Measurements from ENCODE around the gene TMEM119. TPM values are rescaled to one million over a fixed set of nuclear protein-coding genes. Genes with fewer than 3 reads are reported as not detected.

The TMEM119 gene
- total RNA-seq, 2 donors from 2014 or later = 1.8 to 5.5 TPM

DNA sequence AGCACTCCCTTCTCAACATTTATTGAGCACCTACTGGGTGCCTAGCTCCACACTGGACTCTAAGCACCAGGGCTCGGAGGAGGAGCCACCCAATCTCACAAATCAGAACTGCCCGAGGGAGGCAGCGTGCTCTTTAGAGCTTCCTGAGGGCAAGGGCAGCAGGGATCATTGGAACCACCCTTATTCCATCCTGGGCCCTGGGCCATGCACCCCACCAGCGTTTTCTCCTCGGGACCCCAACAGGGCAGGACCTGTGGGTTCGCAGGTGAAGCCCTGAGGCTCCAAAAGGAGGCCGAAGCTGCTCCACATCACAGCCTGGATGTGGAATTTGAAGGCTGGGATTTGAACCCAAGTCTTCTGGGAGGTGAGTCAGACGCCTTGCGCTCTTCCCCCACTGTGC is 15.4 kb downstream of the TMEM119 start:
- H3K9me3 ChIP-seq = no peaks in the 10 kb centered on the region
- H3K27ac ChIP-seq = no peak overlapping the region
- H3K27me3 ChIP-seq = no peaks in the 10 kb centered on the region
- DNase-seq (ENCODE audit: low spot score) = no peak
- no peak for TF ChIP-seq CTCF (IDR thresholded peaks at IDR 0.05)
- no peaks in the 10 kb centered on the region for H3K36me3 ChIP-seq
- no peak overlapping the region for H3K4me3 ChIP-seq
- H3K4me1 ChIP-seq = peaks cover 0 to 7% of the 10 kb centered on the region in 2 donors

DNA sequence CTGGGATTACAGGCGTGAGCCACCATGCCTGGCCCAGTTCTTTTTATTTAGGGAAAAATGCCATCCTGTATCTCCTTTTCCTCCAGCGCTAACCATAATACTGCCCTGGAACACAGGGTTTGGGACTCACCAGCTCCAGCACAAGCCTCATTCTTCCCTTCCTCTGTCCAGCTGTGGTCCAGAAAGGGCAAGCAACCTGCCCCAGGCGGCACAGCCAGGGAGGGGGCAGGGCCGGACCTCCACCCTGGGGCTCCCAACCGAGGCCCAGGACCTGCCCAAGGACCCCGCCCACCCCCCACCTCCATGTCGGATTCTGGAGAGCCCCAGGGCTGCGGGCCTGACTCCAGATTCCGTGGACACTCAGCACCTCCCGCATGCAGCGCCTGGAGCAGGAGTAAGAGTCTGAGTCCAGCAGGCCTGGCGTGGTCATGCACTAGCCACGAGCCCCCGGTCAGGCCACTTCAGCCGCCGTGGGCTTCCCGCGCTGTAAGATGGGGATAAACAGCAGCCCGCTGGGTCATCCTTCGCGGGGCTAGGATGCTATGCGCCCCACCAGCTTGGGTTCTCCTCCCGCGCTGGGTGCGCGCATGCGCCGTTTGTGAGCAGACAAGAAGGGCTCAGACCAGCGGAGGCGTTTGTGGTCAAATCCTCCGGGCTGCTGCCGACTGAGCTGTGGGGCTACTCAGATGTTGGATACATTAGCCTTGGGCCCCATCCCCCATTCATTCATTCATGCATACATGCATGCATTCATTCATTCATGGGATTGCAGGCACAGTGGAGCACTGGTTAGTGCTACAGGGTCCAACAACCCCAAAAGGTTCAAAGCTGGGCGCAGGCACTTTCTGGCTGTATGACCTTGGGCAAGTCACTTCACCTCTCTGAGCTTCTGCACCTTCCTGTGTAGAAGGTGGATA is 16.3 kb downstream of the TMEM119 start:
- H3K4me3 ChIP-seq = no peak overlapping the region
- peaks cover 0 to 12% of the 10 kb centered on the region in 2 donors for H3K4me1 ChIP-seq
- TF ChIP-seq CTCF (IDR thresholded peaks at IDR 0.05) = no peak
- no peak for DNase-seq (ENCODE audit: low spot score)
- peak overlapping the region in 1 of 2 donors; percentile 11 for H3K27ac ChIP-seq
- H3K27me3 ChIP-seq = no peaks in the 10 kb centered on the region
- no peaks in the 10 kb centered on the region for H3K9me3 ChIP-seq
- no peaks in the 10 kb centered on the region for H3K36me3 ChIP-seq

DNA sequence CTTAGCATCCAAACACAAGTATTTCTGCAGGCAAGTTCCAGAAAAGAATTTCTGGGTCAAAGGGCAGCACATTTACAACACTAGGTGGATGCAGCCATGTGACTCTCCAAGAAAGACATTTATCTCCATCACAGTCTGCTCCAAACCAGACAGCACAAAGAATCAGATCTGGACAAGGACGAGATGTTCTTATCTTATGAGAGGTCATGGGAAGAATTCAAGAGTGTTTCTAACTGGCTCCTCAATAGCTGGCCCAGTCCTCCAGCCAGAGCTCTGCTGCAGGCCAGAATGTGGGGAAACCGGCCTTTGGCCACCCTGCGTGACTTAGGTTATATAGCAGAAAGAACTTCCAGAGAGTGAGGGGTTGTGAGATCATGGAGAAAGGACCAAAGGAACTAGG is 17.4 kb downstream of the TMEM119 start:
- Histone ChIP-seq H3K27me3 (no peaks in the 10 kb centered on the region), H3K4me3 (no peak overlapping the region), H3K4me1 (peaks cover 0 to 20% of the 10 kb centered on the region in 2 donors), H3K9me3 (no peaks in the 10 kb centered on the region), H3K36me3 (no peaks in the 10 kb centered on the region), H3K27ac (peak overlapping the region in 1 of 2 donors; percentile 11)
- TF ChIP-seq CTCF (IDR thresholded peaks at IDR 0.05) = no peak
- DNase-seq (ENCODE audit: low spot score) = no peak

GRCh38 chr12:108578813-108579212 is 19.1 kb downstream of the TMEM119 start:
- Histone ChIP-seq H3K4me1 (peaks cover 0 to 20% of the 10 kb centered on the region in 2 donors), H3K27ac (no peak overlapping the region), H3K27me3 (no peaks in the 10 kb centered on the region), H3K9me3 (no peaks in the 10 kb centered on the region), H3K4me3 (no peak overlapping the region), H3K36me3 (no peaks in the 10 kb centered on the region)
- no peak for TF ChIP-seq CTCF (IDR thresholded peaks at IDR 0.05)
- no peak for DNase-seq (ENCODE audit: low spot score)

DNA sequence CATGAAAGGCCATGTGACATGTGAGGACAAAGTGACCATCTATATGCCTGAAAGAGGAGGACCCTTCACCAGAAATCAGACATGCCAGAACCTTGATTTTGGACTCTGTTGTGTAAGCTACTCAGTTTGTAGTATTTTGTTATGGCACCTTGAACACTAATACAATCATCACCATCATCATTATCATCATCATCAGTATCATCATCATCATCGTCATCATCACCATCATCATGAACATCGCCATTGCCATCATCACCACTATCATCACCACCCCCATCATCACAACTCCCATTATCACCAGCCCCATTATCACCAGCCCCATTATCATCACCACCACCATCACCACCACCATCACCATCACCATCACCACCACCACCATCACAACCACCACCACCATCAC is 19.6 kb downstream of the TMEM119 start:
- DNase-seq (ENCODE audit: low spot score) = no peak
- Histone ChIP-seq H3K27me3 (no peaks in the 10 kb centered on the region), H3K9me3 (no peaks in the 10 kb centered on the region), H3K27ac (no peak overlapping the region), H3K4me1 (peaks cover 0 to 20% of the 10 kb centered on the region in 2 donors), H3K36me3 (no peaks in the 10 kb centered on the region), H3K4me3 (no peak overlapping the region)
- TF ChIP-seq CTCF (IDR thresholded peaks at IDR 0.05) = no peak
